G401.6 (cell line): ENCODE data around the gene SERBP1.

ENCODE experiments used
- FAIRE-seq: peaks from 2 replicates; lab custom pipeline; 2012; peaks lifted over from hg19 to GRCh38; lab: Jason Lieb, UNC

Gene SERBP1

DNA sequence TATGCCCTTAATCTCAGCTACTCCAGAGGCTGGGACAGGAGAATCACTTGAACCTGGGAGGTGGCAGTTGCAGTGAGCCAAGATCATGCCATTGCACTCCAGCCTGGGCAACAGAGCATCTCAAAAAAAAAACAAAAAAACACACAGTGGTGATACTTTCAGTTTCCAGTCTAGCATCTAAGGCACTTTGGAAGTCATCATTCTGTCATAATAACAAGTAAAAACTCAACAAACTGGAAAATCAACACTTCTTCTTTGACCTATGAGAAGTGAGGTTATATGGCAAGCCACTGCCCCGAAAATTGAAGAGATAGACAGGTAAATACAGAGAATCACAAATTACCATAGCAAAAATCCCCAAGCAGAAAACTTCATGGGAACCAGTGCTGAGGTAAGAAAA is 70.6 kb downstream of the SERBP1 start:
- FAIRE-seq = no peak
